HL-60 (cell line): Measurements from ENCODE around the gene EIF2B4.

ENCODE experiments used
- CTCF ChIP-seq: IDR thresholded peaks from one replicate; pipeline ENCODE4 v1.5.1; 2011; ENCODE audit warnings: low read length, control low read depth, inconsistent platforms; ENCODE audit not compliant: insufficient read depth
- POLR2AphosphoS5 ChIP-seq: IDR thresholded peaks from 2 replicates; pipeline ENCODE4 v1.6.1; 2012; ENCODE audit warnings: low read depth

GRCh38 chr2:27356056-27356381 is 14.1 kb downstream of the EIF2B4 start:
- TF ChIP-seq CTCF = no peak
- no peak for TF ChIP-seq POLR2AphosphoS5
